H4 (cell line): ENCODE data around the gene USP3. TPM values are rescaled to one million over a fixed set of nuclear protein-coding genes. Genes with fewer than 3 reads are reported as not detected.
A peak's percentile ranks its signal among the peaks of the same experiment; 100 is the strongest.

ENCODE experiments used
- DNase-seq: peaks from one replicate; pipeline ENCODE4 v3.0.0-alpha.2; 2015; ENCODE audit warnings: low spot score
- total RNA-seq: library from RNA; depleted of rRNA; stranded (reverse); fragments of >200 nt; shearing (Covaris generic); gene quantifications from 2 replicates; pipeline ENCODE4 v1.2.3, GENCODE V29; 2014

The USP3 gene
- total RNA-seq, 1 experiment from 2014 or later = 48.3 TPM

- DNase-seq = no peak
Observed at GRCh38 chr15:63539998-63540397, 35.6 kb downstream of the USP3 start.

GRCh38 chr15:63540449-63540848, 36.1 kb downstream of the USP3 start:
- DNase-seq = no peak

- DNase-seq = no peak
Observed at GRCh38 chr15:63544258-63545026, 40.0 kb downstream of the USP3 start.

- no peak for DNase-seq
Observed at GRCh38 chr15:63545520-63545919, 41.1 kb downstream of the USP3 start.

GRCh38 chr15:63551400-63551799, 47.0 kb downstream of the USP3 start:
- DNase-seq = no peak

- DNase-seq = peak; percentile 83
Observed at GRCh38 chr15:63553388-63553791, 49.0 kb downstream of the USP3 start.

- DNase-seq = no peak
Observed at GRCh38 chr15:63554337-63554927, 50.0 kb downstream of the USP3 start.

GRCh38 chr15:63555507-63555906, 51.1 kb downstream of the USP3 start:
- no peak for DNase-seq

GRCh38 chr15:63556246-63556645, 51.9 kb downstream of the USP3 start:
- DNase-seq = no peak

- no peak for DNase-seq
Observed at GRCh38 chr15:63556736-63557135, 52.3 kb downstream of the USP3 start.

GRCh38 chr15:63559753-63560152, 55.4 kb downstream of the USP3 start:
- no peak for DNase-seq

- DNase-seq = no peak
Observed at GRCh38 chr15:63560741-63561448, 56.5 kb downstream of the USP3 start.

GRCh38 chr15:63564093-63564492, 59.7 kb downstream of the USP3 start:
- DNase-seq = no peak

- DNase-seq = no peak
Observed at GRCh38 chr15:63565536-63566186, 61.3 kb downstream of the USP3 start.

- no peak for DNase-seq
Observed at GRCh38 chr15:63572749-63573464, 68.5 kb downstream of the USP3 start.

- DNase-seq = no peak
Observed at GRCh38 chr15:63573533-63573932, 69.1 kb downstream of the USP3 start.

- DNase-seq = no peak
Observed at GRCh38 chr15:63575312-63575711, 70.9 kb downstream of the USP3 start.

GRCh38 chr15:63576441-63576840, 72.0 kb downstream of the USP3 start:
- DNase-seq = no peak

- DNase-seq = no peak
Observed at GRCh38 chr15:63582179-63582578, 77.8 kb downstream of the USP3 start.

- DNase-seq = no peak
Observed at GRCh38 chr15:63582718-63583426, 78.5 kb downstream of the USP3 start.

GRCh38 chr15:63586790-63587189, 82.4 kb downstream of the USP3 start:
- DNase-seq = no peak
